Nephron progenitor cell (in vitro differentiated cells): ENCODE results near the gene GLDN.
"Not testable (repeated sequence)": the region's sequence is repeated elsewhere in the genome, so short reads cannot be mapped to it uniquely, and the experiment has no call there.

Experiments
- DNase-seq: peaks from one replicate; pipeline ENCODE4 v3.0.0; 2021
- H3K27ac Mint-ChIP-seq: 2 replicates; pipeline ENCODE4 v1.8.0; 2021; ENCODE audit warnings: mild to moderate bottlenecking, moderate library complexity, mixed read lengths
- H3K27me3 Mint-ChIP-seq: 2 replicates; pipeline ENCODE4 v1.8.0; 2021; ENCODE audit warnings: mild to moderate bottlenecking, low read depth, mixed read lengths; ENCODE audit not compliant: poor library complexity
- H3K36me3 Mint-ChIP-seq: 2 replicates; pipeline ENCODE4 v1.8.0; 2021; ENCODE audit warnings: low read depth, mixed read lengths
- H3K4me1 Mint-ChIP-seq: 2 replicates; pipeline ENCODE4 v1.8.0; 2021; ENCODE audit warnings: mixed read lengths
- H3K4me3 Mint-ChIP-seq: 2 replicates; pipeline ENCODE4 v1.8.0; 2021; ENCODE audit warnings: mild to moderate bottlenecking, moderate library complexity, mixed read lengths
- H3K9me3 Mint-ChIP-seq: 2 replicates; pipeline ENCODE4 v1.8.0; 2021; ENCODE audit warnings: mild to moderate bottlenecking, moderate library complexity, mixed read lengths
- CTCF ChIP-seq: fragments of 200-600 bp; sonication (generic); IDR thresholded peaks from 2 replicates; pipeline ENCODE4 v1.5.0; 2021; ENCODE audit warnings: antibody characterized with exemption

The GLDN gene

GRCh38 chr15:51425517-51426040, 84.1 kb downstream of the GLDN start:
- H3K27ac Mint-ChIP-seq, result no peak overlapping the region
- TF ChIP-seq CTCF, result no peak
- peaks cover 15% of the 10 kb centered on the region for H3K9me3 Mint-ChIP-seq
- no peaks in the 10 kb centered on the region for H3K4me1 Mint-ChIP-seq
- DNase-seq, result no peak
- no peak overlapping the region for H3K4me3 Mint-ChIP-seq
- no peaks in the 10 kb centered on the region for H3K36me3 Mint-ChIP-seq
- H3K27me3 Mint-ChIP-seq, result no peaks in the 10 kb centered on the region

GRCh38 chr15:51438526-51438925, 97.1 kb downstream of the GLDN start:
- Mint-ChIP-seq H3K27ac (no peak overlapping the region), H3K9me3 (peaks cover 27% of the 10 kb centered on the region), H3K27me3 (peaks cover 3% of the 10 kb centered on the region), H3K4me3 (no peak overlapping the region), H3K36me3 (no peaks in the 10 kb centered on the region), H3K4me1 (no peaks in the 10 kb centered on the region)
- TF ChIP-seq CTCF, result no peak
- DNase-seq, result no peak

GRCh38 chr15:51443282-51443914, 101.9 kb downstream of the GLDN start:
- peaks cover 32% of the 10 kb centered on the region for H3K36me3 Mint-ChIP-seq
- no peaks in the 10 kb centered on the region for H3K27me3 Mint-ChIP-seq
- no peak for TF ChIP-seq CTCF
- DNase-seq, result no peak
- H3K4me1 Mint-ChIP-seq, result no peaks in the 10 kb centered on the region
- no peak overlapping the region for H3K27ac Mint-ChIP-seq
- H3K9me3 Mint-ChIP-seq, result peaks cover 5% of the 10 kb centered on the region
- no peak overlapping the region for H3K4me3 Mint-ChIP-seq

- H3K36me3 Mint-ChIP-seq, result peaks cover 34% of the 10 kb centered on the region
- no peak overlapping the region for H3K4me3 Mint-ChIP-seq
- no peak for TF ChIP-seq CTCF
- DNase-seq, result no peak
- H3K4me1 Mint-ChIP-seq, result no peaks in the 10 kb centered on the region
- H3K27me3 Mint-ChIP-seq, result no peaks in the 10 kb centered on the region
- H3K27ac Mint-ChIP-seq, result no peak overlapping the region
- H3K9me3 Mint-ChIP-seq, result no peaks in the 10 kb centered on the region
These were observed 102.7 kb downstream of the GLDN start for GRCh38 chr15:51444112-51444511.

- no peak for TF ChIP-seq CTCF
- Mint-ChIP-seq H3K9me3 (no peaks in the 10 kb centered on the region), H3K27ac (no peak overlapping the region), H3K36me3 (peaks cover 41% of the 10 kb centered on the region), H3K4me1 (no peaks in the 10 kb centered on the region), H3K27me3 (no peaks in the 10 kb centered on the region), H3K4me3 (no peak overlapping the region)
- no peak for DNase-seq
These were observed 103.4 kb downstream of the GLDN start for GRCh38 chr15:51444807-51445206.

GRCh38 chr15:51446029-51446744, 104.7 kb downstream of the GLDN start:
- H3K4me3 Mint-ChIP-seq, H3K4me1 Mint-ChIP-seq, H3K27me3 Mint-ChIP-seq, H3K27ac Mint-ChIP-seq, H3K9me3 Mint-ChIP-seq, DNase-seq: not testable (repeated sequence)
- H3K36me3 Mint-ChIP-seq, result peaks cover 54% of the 10 kb centered on the region
